ENCODE results near the gene CFAP46. TPM values are rescaled to one million over a fixed set of nuclear protein-coding genes. Genes with fewer than 3 reads are reported as not detected.

CFAP46 gene
- polyA plus RNA-seq, 1 donor from 2014 or later: 2.6 TPM

GRCh38 chr10:132834891-132835847 is 107.2 kb downstream of the CFAP46 start:
- H2AFZ ChIP-seq (ENCODE audit: low read depth, low read length): no peak overlapping the region
- H3K4me2 ChIP-seq (ENCODE audit: low read length): no peak overlapping the region
- H3K27me3 ChIP-seq (ENCODE audit: insufficient read depth, low read depth, low read length): no peaks in the 10 kb centered on the region
- no peaks in the 10 kb centered on the region for H4K20me1 ChIP-seq (ENCODE audit: insufficient read depth)
- H3K9me2 ChIP-seq (ENCODE audit: insufficient read depth, low read length): no peaks in the 10 kb centered on the region
- H3F3A ChIP-seq (ENCODE audit: insufficient read depth, low read length, poor library complexity, severe bottlenecking): no peaks in the 10 kb centered on the region
- H3K4me3 ChIP-seq (ENCODE audit: low read length): no peak overlapping the region
- no peaks in the 10 kb centered on the region for H3K79me2 ChIP-seq (replicated peaks; ENCODE audit: insufficient read depth, low read length)
- no peak overlapping the region for H3K27ac ChIP-seq (ENCODE audit: low read length)
- TF ChIP-seq CTCF (IDR thresholded peaks at IDR 0.05; ENCODE audit: poor library complexity, severe bottlenecking): no peak
- no peak for TF ChIP-seq POLR2AphosphoS5 (IDR thresholded peaks at IDR 0.05)
- TF ChIP-seq REST (IDR thresholded peaks at IDR 0.05; ENCODE audit: borderline replicate concordance): no peak
- TF ChIP-seq MXI1 (conservative IDR thresholded peaks at IDR 0.05; ENCODE audit: poor library complexity, severe bottlenecking): no peak
- no peak for TF ChIP-seq RAD21 (conservative IDR thresholded peaks at IDR 0.05)
- no peak for TF ChIP-seq EZH2 (IDR thresholded peaks at IDR 0.05; ENCODE audit: borderline replicate concordance, insufficient read depth, low read length, poor library complexity, severe bottlenecking)
- TF ChIP-seq TAF1 (IDR thresholded peaks at IDR 0.05; ENCODE audit: low read depth): no peak
- TF ChIP-seq SMC3 (conservative IDR thresholded peaks at IDR 0.05; ENCODE audit: poor library complexity): no peak
- H3K9me3 ChIP-seq (ENCODE audit: low read length): no peaks in the 10 kb centered on the region
- no peak overlapping the region for H3K9ac ChIP-seq (ENCODE audit: low read length)
- H3K36me3 ChIP-seq (ENCODE audit: insufficient read depth, low read length): no peaks in the 10 kb centered on the region

- Histone ChIP-seq H3K9ac (ENCODE audit: low read length) (no peak overlapping the region), H3K9me2 (ENCODE audit: insufficient read depth, low read length) (no peaks in the 10 kb centered on the region), H4K20me1 (ENCODE audit: insufficient read depth) (no peaks in the 10 kb centered on the region), H3K27me3 (ENCODE audit: insufficient read depth, low read depth, low read length) (no peaks in the 10 kb centered on the region), H2AFZ (ENCODE audit: low read depth, low read length) (no peak overlapping the region), H3K36me3 (ENCODE audit: insufficient read depth, low read length) (no peaks in the 10 kb centered on the region), H3K4me2 (ENCODE audit: low read length) (no peak overlapping the region), H3K79me2 (replicated peaks; ENCODE audit: insufficient read depth, low read length) (no peaks in the 10 kb centered on the region), H3K9me3 (ENCODE audit: low read length) (no peaks in the 10 kb centered on the region), H3F3A (ENCODE audit: insufficient read depth, low read length, poor library complexity, severe bottlenecking) (no peaks in the 10 kb centered on the region), H3K27ac (ENCODE audit: low read length) (no peak overlapping the region), H3K4me3 (ENCODE audit: low read length) (no peak overlapping the region)
- no peak for TF ChIP-seq RAD21 (conservative IDR thresholded peaks at IDR 0.05)
- no peak for TF ChIP-seq SMC3 (conservative IDR thresholded peaks at IDR 0.05; ENCODE audit: poor library complexity)
- TF ChIP-seq TAF1 (IDR thresholded peaks at IDR 0.05; ENCODE audit: low read depth): no peak
Observed at GRCh38 chr10:132834311-132834761, 108.0 kb downstream of the CFAP46 start.

Measured in neural cell (in vitro differentiated cells).